Activated CD4-positive, CD25-positive, alpha-beta regulatory T cell (primary cell): ENCODE data around the gene SCYL2.
"Not testable (repeated sequence)": the region's sequence is repeated elsewhere in the genome, so short reads cannot be mapped to it uniquely, and the experiment has no call there.

Experiments
- DNase-seq, 4 experiments: peaks; one replicate each; lab custom pipeline; 2025; lab: John Stamatoyannopoulos, UW

The SCYL2 gene

DNA sequence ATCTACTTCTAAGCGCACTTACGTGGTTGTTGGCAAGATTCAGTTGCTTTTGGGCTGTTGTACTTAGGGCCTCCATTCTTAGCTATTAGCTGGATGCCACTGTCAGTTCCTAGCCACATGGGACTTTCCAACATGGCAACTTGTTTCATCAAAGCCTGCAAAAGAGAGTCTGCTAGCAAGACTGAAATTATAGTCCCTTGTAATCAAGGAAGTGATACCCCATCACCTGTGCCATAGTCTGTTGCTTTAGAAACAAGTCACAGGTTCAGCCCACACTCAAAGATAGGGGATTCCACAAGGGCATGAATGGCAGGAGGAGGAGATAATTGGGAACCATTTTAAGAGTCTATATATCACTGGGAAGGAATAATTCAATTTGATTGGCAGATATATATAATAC, 62.8 kb downstream of the SCYL2 start:
- DNase-seq, result no peak

- no peak for DNase-seq
Observed at GRCh38 chr12:100331871-100332270, 64.9 kb downstream of the SCYL2 start.

GRCh38 chr12:100332852-100333251, 65.9 kb downstream of the SCYL2 start:
- no peak for DNase-seq

- DNase-seq, result no peak
Observed at GRCh38 chr12:100337299-100337698, 70.3 kb downstream of the SCYL2 start.

DNA sequence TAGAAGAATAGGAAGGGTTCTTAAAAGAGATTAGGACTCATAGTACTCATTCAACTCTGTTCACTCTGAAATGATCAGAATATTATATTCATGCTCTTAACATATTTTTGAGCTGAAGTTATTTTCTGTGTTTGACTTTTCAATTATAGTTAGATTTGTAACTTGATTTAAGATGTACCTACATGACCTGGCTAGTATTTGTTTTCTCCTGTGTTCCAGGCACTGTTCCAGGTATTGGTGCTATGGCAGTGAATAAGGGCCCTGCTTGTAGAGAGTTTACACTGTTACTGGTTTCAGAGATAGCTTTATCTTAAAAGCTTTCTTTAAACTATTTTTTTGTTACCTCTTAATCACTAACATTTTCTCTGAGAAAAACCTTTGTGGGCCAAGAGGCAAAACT, 70.8 kb downstream of the SCYL2 start:
- DNase-seq, result no peak

DNA sequence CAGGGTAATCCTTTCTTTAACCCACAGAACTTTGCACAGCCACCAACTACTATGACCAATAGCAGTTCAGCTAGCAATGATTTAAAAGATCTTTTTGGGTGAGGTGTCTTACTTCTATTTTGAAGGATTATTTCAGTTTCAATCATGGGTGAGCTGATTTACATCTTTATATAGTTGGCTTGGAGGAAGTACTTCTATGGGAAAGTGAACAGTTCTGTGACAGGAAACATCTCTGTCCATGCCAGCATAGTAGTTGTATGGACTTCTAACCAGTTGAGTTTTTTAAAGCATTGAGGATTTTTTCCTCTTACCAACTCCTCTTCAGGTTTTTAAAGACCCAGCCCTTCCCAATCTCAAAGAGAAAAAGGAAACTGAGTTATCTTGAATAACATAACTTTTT, 72.1 kb downstream of the SCYL2 start:
- no peak for DNase-seq

DNA sequence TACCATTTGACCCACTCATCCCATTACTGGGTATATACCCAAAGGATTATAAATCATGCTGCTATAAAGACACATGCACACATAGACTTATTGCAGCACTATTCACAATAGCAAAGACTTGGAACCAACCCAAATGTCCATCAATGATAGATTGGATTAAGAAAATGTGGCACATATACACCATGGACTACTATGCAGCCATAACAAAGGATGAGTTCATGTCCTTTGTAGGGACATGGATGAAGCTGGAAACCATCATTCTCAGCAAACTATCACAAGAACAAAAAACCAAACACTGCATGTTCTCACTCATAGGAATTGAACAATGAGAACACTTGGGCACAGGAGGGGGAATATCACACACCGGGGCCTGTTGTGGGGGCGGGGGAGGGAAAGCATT, 75.9 kb downstream of the SCYL2 start:
- DNase-seq, result not testable (repeated sequence)

DNA sequence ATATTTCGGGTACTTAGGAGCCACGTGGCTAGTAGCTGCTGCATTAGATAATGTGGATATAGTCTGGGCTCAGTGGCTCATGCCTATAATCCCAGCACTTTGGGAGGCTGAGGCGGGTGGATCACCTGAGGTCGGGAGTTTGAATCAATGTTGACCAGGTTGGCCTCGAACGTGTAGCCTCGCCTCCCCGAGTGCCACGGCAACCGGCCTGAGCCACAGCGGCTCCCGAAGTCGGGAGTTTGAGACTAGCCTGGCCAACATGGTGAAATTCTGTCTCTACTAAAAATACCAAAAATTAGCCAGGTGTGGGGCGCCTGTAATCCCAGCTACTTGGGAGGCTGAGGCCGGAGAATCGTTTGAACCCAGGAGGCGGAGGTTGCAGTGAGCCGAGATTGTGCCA, 77.4 kb downstream of the SCYL2 start:
- DNase-seq, result not testable (repeated sequence)

- DNase-seq, result no peak
Observed at GRCh38 chr12:100345020-100345767, 78.2 kb downstream of the SCYL2 start.

DNA sequence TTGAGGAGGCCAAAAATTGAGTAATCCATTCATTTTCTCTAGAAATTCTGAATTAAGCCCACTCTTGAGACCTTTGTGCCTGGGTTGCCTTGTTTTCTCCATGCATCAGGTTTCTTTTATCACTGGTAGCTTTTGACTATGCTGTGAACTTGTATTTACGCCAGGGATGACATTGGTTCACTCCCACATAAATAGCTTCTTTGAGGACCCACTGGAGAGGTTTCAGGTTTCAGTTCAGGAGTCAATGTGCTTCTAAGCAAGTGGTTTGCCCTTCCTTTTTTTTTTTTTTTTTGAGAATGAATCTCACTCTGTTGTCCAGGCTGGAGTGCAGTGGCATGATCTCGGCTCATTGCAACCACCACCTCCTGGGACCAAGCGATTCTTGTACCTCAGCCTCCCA, 79.7 kb downstream of the SCYL2 start:
- no peak for DNase-seq

GRCh38 chr12:100348657-100349454, 81.9 kb downstream of the SCYL2 start:
- no peak for DNase-seq

DNA sequence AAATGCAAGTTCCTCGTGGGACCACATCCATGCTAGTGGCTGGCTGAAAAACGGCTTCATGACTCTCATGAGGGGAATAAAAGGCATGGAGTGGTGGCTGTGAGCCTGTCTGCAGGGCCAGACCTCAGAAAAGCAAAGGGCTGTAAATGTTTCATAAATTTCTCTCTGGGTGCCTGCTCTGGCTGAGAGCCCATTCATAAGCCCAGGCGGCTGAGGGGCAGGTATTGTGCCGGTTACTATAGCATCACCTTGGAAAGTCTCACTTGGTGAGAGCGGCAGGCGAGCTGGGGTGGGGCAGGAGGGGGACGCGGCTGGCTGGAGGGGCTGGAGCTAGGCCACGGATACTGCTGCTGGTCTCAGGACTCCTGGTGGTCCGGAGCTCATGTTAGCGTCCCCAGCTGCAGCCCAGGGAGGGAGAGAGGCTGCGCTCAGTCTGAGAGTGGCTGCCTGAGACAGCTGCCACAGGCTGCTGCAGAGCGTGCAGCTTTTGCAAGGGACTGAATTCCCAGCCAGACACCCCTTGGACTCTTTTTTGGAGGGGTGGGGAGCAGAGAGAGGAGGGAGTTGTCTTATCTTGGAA, 89.8 kb downstream of the SCYL2 start, which contains the start of gene SLC17A8:
SLC17A8 (plus strand) TSS at position 431 of the 580 bp plus-strand sequence. CDS start 318 bp downstream, outside the sequence.
- DNase-seq, result no peak

DNA sequence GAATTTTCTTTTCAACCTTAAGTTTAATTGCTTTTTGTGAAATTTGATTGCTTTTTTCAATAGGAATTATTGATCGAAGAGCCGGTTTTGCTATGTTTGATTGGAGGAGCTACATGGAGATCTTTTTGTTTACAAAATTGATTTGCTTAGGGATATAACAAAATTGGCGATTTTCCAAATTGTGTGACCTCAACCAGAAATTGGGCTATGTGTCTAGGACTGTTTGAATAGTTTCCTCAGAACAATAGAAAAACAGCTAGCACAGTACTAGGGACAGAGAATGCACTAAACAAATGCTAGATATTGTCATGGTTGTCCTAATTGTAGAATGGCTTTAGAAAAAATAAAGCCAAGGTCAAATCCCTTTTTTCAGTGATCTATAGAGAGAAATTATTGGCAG, 92.3 kb downstream of the SCYL2 start:
- no peak for DNase-seq

DNA sequence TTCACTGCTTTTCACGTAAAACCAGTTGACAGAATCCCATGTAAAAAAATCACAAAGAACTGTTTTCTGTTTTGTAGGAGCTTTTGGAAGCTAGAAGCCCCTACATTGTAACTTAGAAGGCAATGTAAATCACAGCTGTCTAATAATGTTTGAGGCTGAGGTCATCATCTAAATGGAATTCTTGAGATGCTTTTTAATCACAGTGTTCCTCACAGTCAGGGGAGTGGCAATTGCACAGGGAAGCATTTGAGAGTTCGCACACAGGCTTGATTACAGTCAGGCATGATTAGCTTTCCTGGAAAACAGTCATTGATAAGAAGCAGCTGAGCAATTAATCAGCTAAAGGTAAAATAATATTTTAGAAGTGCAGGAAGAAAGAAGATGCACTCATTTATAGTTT, 92.8 kb downstream of the SCYL2 start:
- no peak for DNase-seq

GRCh38 chr12:100360450-100360849, 93.5 kb downstream of the SCYL2 start:
- DNase-seq, result no peak

DNA sequence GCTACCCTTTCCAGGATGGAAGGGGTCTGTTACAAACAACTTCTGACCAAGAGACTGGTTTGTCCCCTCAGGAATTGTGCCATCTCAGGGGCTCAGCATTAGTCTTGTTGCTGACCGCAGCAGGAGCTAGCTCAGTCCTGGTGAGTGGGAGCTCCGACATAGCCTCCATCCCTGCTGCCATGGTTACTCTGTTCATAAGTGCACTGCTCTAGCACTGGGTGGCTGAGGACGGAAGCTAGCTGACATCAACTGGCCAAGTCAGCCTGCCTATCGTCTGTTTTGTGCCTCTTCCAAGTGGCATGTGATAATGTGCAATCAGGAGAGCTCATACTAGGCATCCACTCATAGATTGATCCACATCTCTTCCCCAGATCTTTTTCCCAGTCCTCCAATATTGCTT, 97.3 kb downstream of the SCYL2 start:
- no peak for DNase-seq

- no peak for DNase-seq
Observed at GRCh38 chr12:100365411-100365810, 98.4 kb downstream of the SCYL2 start.

DNA sequence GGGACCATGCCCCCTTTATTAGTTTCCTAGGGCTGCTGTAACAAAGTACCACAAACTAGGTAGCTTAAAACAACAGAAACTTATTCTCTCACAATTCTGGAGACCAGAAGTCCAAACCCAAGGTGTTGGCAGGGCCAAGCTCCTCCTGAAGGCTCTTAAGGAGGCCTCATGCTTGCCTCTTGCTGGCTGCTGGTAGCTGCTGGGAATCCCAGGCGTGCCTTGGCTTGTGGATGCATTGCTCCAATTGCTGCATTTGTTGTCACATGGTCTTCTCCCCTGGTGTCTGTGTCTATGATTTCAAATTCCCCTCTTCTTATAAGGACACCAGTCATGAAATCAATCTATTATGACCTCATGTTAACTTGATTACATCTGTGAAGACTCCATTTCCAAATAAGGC, 101.1 kb downstream of the SCYL2 start:
- DNase-seq, result no peak

DNA sequence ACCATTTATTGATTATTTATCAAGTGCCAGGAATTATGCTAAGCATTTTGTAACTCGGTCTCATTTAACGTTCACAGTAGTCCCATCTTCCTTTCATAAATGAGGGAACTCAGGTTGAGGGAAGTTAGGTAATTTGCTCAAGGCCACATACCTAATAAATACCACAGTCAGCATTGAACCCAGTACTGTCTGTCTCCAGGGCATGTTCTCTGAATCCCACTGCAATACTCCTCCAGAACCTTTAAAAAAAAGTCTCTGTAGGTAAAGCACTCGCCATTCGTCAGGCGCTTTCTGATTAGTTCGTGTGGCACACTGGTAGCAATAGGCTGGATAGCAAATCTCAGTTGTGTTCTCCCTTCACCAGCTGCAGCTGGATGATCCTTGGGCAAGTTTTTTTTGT, 104.2 kb downstream of the SCYL2 start:
- no peak for DNase-seq

- no peak for DNase-seq
Observed at GRCh38 chr12:100372853-100373640, 106.1 kb downstream of the SCYL2 start.

- DNase-seq, result no peak
Observed at GRCh38 chr12:100375038-100375735, 108.2 kb downstream of the SCYL2 start.

DNA sequence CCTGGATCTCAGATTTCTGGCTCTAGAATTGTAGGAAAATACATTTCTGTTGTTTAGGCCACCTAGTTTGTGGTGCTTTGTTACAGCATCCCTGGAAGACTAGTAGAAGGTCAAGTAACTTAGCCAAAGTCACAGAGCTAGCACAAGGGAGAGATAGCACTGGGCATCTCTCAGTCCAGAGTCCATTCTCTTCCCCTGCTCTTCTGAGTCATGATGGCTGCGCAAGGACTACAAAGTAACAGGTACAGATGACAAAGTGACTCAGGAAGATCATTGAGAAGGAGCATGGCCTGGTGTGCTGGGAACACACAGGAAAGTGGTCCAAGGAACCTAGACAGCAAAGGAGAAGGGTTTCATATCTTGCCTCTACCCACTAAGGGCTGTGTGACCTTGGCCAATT, 109.2 kb downstream of the SCYL2 start:
- no peak for DNase-seq
